ENCODE data around the gene GRAMD4. TPM values are rescaled to one million over a fixed set of nuclear protein-coding genes. Genes with fewer than 3 reads are reported as not detected.

The GRAMD4 gene
- total RNA-seq, 1 donor from 2014 or later: 71.4 TPM

GRCh38 chr22:46614025-46614931 is 5.9 kb upstream of the GRAMD4 start:
- Histone ChIP-seq H3K36me3 (no peaks in the 10 kb centered on the region), H3K4me1 (peaks cover 29% of the 10 kb centered on the region), H3K4me3 (peak overlapping the region; percentile 22), H3K9me3 (no peaks in the 10 kb centered on the region), H3K27ac (peak overlapping the region; percentile 20), H3K27me3 (no peaks in the 10 kb centered on the region)
- DNase-seq: no peak
- no peak for TF ChIP-seq CTCF (IDR thresholded peaks at IDR 0.05)
- intact Hi-C loops (cut with DNase I): no loop called here
- peak; percentile 17 for ATAC-seq

- no peak overlapping the region for H3K27ac ChIP-seq
- DNase-seq: no peak
- H3K4me1 ChIP-seq: peaks cover 30% of the 10 kb centered on the region
- no peaks in the 10 kb centered on the region for H3K27me3 ChIP-seq
- intact Hi-C loops (cut with DNase I): no loop called here
- no peak for TF ChIP-seq CTCF (IDR thresholded peaks at IDR 0.05)
- H3K9me3 ChIP-seq: no peaks in the 10 kb centered on the region
- no peak overlapping the region for H3K4me3 ChIP-seq
- no peaks in the 10 kb centered on the region for H3K36me3 ChIP-seq
- no peak for ATAC-seq
Measured at GRCh38 chr22:46617207-46617985, 2.8 kb upstream of the GRAMD4 start.

GRCh38 chr22:46617986-46618647 is 2.1 kb upstream of the GRAMD4 start:
- Histone ChIP-seq H3K27ac (no peak overlapping the region), H3K27me3 (no peaks in the 10 kb centered on the region), H3K4me1 (peaks cover 23% of the 10 kb centered on the region), H3K4me3 (no peak overlapping the region), H3K36me3 (no peaks in the 10 kb centered on the region), H3K9me3 (no peaks in the 10 kb centered on the region)
- TF ChIP-seq CTCF (IDR thresholded peaks at IDR 0.05): no peak
- ATAC-seq (no peak), DNase-seq (no peak)
- intact Hi-C loops (cut with DNase I): no loop called here

GRCh38 chr22:46618667-46619066 is 1.5 kb upstream of the GRAMD4 start:
- ATAC-seq: peak; percentile 76
- intact Hi-C loops (cut with DNase I): no loop called here

More at GRCh38 chr22:46618667-46619066, 1.5 kb upstream of the GRAMD4 start:
- DNase-seq: peak; percentile 84
- no peak for TF ChIP-seq CTCF (IDR thresholded peaks at IDR 0.05)
- Histone ChIP-seq H3K36me3 (no peaks in the 10 kb centered on the region), H3K27ac (no peak overlapping the region), H3K27me3 (no peaks in the 10 kb centered on the region), H3K4me3 (no peak overlapping the region), H3K4me1 (peaks cover 17% of the 10 kb centered on the region), H3K9me3 (no peaks in the 10 kb centered on the region)

Data from upper lobe of right lung (tissue), 1 donor.